Stomach (tissue), 4 donors: ENCODE data around the gene BRPF1.

Experiments used
- CTCF ChIP-seq, 7 experiments: fragments of 450-650 bp in 4 of 7; fragments of 200-600 bp in 3 of 7; sonication (generic) in 3 of 7; IDR thresholded peaks; one replicate each; pipeline ENCODE4 v1.5.1; 2016 to 2019; ENCODE audit warnings: antibody characterized with exemption in 7 of 7, control low read depth in 2 of 7, mild to moderate bottlenecking in 1 of 7
- EP300 ChIP-seq: sonication (generic); formaldehyde crosslinking; IDR thresholded peaks from one replicate; pipeline ENCODE4 v1.6.1; 2017; ENCODE audit warnings: antibody characterized with exemption
- POLR2A ChIP-seq, 4 donors: fragments of 450-650 bp; IDR thresholded peaks; one replicate each; pipeline ENCODE4 v1.6.1; 2016; ENCODE audit warnings: antibody characterized with exemption in 4 of 4, control low read depth in 2 of 4, mild to moderate bottlenecking in 1 of 4, moderate library complexity in 1 of 4
- POLR2AphosphoS5 ChIP-seq, 3 donors: sonication (generic); formaldehyde crosslinking; IDR thresholded peaks; one replicate each; pipeline ENCODE4 v1.6.1; 2016; ENCODE audit warnings: antibody characterized with exemption in 3 of 3

GRCh38 chr3:9689757-9690156 lies 41.8 kb upstream of the BRPF1 start:
- TF ChIP-seq CTCF (IDR thresholded peaks at IDR 0.05) = no peak
- TF ChIP-seq POLR2A (IDR thresholded peaks at IDR 0.05) = no peak
- TF ChIP-seq POLR2AphosphoS5 (IDR thresholded peaks at IDR 0.05) = no peak
- no peak for TF ChIP-seq EP300
